ENCODE measurements around the gene ZNF263. TPM values are rescaled to one million over a fixed set of nuclear protein-coding genes. Genes with fewer than 3 reads are reported as not detected.

Gene ZNF263
- total and polyA plus RNA-seq, 2 experiments from 2014 or later = 9.2 to 66.9 TPM

GRCh38 chr16:3242709-3243108, 40.6 kb upstream of the ZNF263 start (continued):
- TF ChIP-seq ZNF462 (CRISPR knock-in tag; IDR thresholded peaks at IDR 0.05) (no peak), REST (IDR thresholded peaks at IDR 0.05; ENCODE audit: unreplicated experiment) (no peak), POLR2AphosphoS5 (IDR thresholded peaks at IDR 0.05; ENCODE audit: low read depth) (no peak), STAT1 (IDR thresholded peaks at IDR 0.05; ENCODE audit: unreplicated experiment) (no peak), ZNF114 (CRISPR knock-in tag; IDR thresholded peaks at IDR 0.05) (no peak), CTCF (conservative IDR thresholded peaks at IDR 0.05; ENCODE audit: low read depth in 2 of 2) (no peak)
